Activated CD4-positive, alpha-beta T cell treated with anti-CD3 and anti-CD28 coated beads for 24 hours (primary cell): ENCODE measurements around the gene SENP3.

Source experiments
- DNase-seq, 2 donors: peaks; one replicate each; pipeline ENCODE4 v3.0.0-alpha.2; 2020; ENCODE audit warnings: low read depth in 2 of 2

The SENP3 gene

GRCh38 chr17:7576432-7576937, 14.8 kb downstream of the SENP3 start:
- no peak for DNase-seq

GRCh38 chr17:7577327-7578199, 15.8 kb downstream of the SENP3 start:
- DNase-seq, result no peak

- DNase-seq, result peak; percentile 60 to 66
Observed at GRCh38 chr17:7579001-7579833, 17.5 kb downstream of the SENP3 start, which contains the start of gene CD68. Gene CD68 (plus strand): TSS chr17:7579638. CDS start chr17:7579678, 40 bp downstream.

- no peak for DNase-seq
Observed at GRCh38 chr17:7579834-7580603, 18.3 kb downstream of the SENP3 start.

GRCh38 chr17:7580604-7581575, 19.2 kb downstream of the SENP3 start:
- no peak for DNase-seq

GRCh38 chr17:7582396-7583252, 20.9 kb downstream of the SENP3 start:
- DNase-seq, result no peak

GRCh38 chr17:7583253-7584109, 21.8 kb downstream of the SENP3 start, which contains the start of gene MPDU1:
Gene MPDU1 (plus strand): TSS chr17:7583852. CDS start chr17:7583863, 11 bp downstream.
- peak; percentile 90 to 93 for DNase-seq

- no peak for DNase-seq
Observed at GRCh38 chr17:7586673-7587419, 25.1 kb downstream of the SENP3 start.

GRCh38 chr17:7587420-7588151, 25.9 kb downstream of the SENP3 start:
- DNase-seq, result no peak

GRCh38 chr17:7588553-7589203, 27.0 kb downstream of the SENP3 start:
- DNase-seq, result no peak

- DNase-seq, result peak; percentile 49 to 60
Observed at GRCh38 chr17:7589204-7589868, 27.6 kb downstream of the SENP3 start.

GRCh38 chr17:7589891-7590691, 28.4 kb downstream of the SENP3 start, which contains the start of gene SOX15:
Gene SOX15 (minus strand): TSS chr17:7590094. CDS start chr17:7589676, 418 bp downstream.
- no peak for DNase-seq

GRCh38 chr17:7590743-7591142, 29.0 kb downstream of the SENP3 start:
- no peak for DNase-seq

- no peak for DNase-seq
Observed at GRCh38 chr17:7591596-7591995, 29.9 kb downstream of the SENP3 start.
